ENCODE measurements around the gene WAPL.
"Not testable (repeated sequence)": the region's sequence is repeated elsewhere in the genome, so short reads cannot be mapped to it uniquely, and the experiment has no call there.

The WAPL gene

GRCh38 chr10:86409183-86409582 is 112.4 kb downstream of the WAPL start:
- no peak for DNase-seq

- no peak for DNase-seq
These were observed 118.3 kb downstream of the WAPL start for GRCh38 chr10:86403183-86403797.

GRCh38 chr10:86402283-86402941 is 119.2 kb downstream of the WAPL start:
- no peak for DNase-seq

- peak; percentile 52 for DNase-seq
These were observed 119.9 kb downstream of the WAPL start for GRCh38 chr10:86401588-86402282.

GRCh38 chr10:86400705-86401587 is 120.6 kb downstream of the WAPL start:
- peak; percentile 76 for DNase-seq

GRCh38 chr10:86399879-86400704 is 121.5 kb downstream of the WAPL start:
- peak; percentile 93 for DNase-seq

- no peak for DNase-seq
These were observed 122.1 kb downstream of the WAPL start for GRCh38 chr10:86399514-86399878.

GRCh38 chr10:86397120-86397519 is 124.5 kb downstream of the WAPL start:
- DNase-seq = no peak

GRCh38 chr10:86393862-86394455 is 127.6 kb downstream of the WAPL start:
- no peak for DNase-seq

- DNase-seq = no peak
These were observed 128.2 kb downstream of the WAPL start for GRCh38 chr10:86393362-86393761.

- no peak for DNase-seq
These were observed 128.9 kb downstream of the WAPL start for GRCh38 chr10:86392723-86393094.

GRCh38 chr10:86391986-86392722 is 129.4 kb downstream of the WAPL start:
- DNase-seq = no peak

- no peak for DNase-seq
These were observed 130.3 kb downstream of the WAPL start for GRCh38 chr10:86391236-86391840.

GRCh38 chr10:86390337-86391120 is 131.1 kb downstream of the WAPL start:
- no peak for DNase-seq

- DNase-seq = peak; percentile 39
These were observed 132.0 kb downstream of the WAPL start for GRCh38 chr10:86389441-86390193.

- DNase-seq = not testable (repeated sequence)
These were observed 132.5 kb downstream of the WAPL start for GRCh38 chr10:86389109-86389440.

GRCh38 chr10:86388119-86388704 is 133.4 kb downstream of the WAPL start:
- no peak for DNase-seq

- no peak for DNase-seq
These were observed 134.3 kb downstream of the WAPL start for GRCh38 chr10:86387178-86387794.

All from activated T-cell treated with anti-CD3 and anti-CD28 coated beads, Interleukin-2, amount 50 U/mL, for 1 hour (primary cell).